Glutamatergic neuron (in vitro differentiated cells): ENCODE results near the gene SPDYE4. TPM values are rescaled to one million over a fixed set of nuclear protein-coding genes. Genes with fewer than 3 reads are reported as not detected.

Experiments used
- DNase-seq: peaks from one replicate; pipeline ENCODE4 v3.0.0; 2022
- H3K27ac Mint-ChIP-seq: one replicate; pipeline ENCODE4 v1.8.0; 2020; ENCODE audit warnings: mild to moderate bottlenecking, mixed read lengths, inconsistent platforms; ENCODE audit not compliant: unreplicated experiment
- H3K27me3 Mint-ChIP-seq: one replicate; pipeline ENCODE4 v1.8.0; 2020; ENCODE audit warnings: mild to moderate bottlenecking, moderate library complexity, mixed read lengths, inconsistent platforms; ENCODE audit not compliant: unreplicated experiment
- H3K36me3 Mint-ChIP-seq: one replicate; pipeline ENCODE4 v1.8.0; 2020; ENCODE audit warnings: mild to moderate bottlenecking, mixed read lengths, inconsistent platforms; ENCODE audit not compliant: unreplicated experiment
- H3K4me1 Mint-ChIP-seq: one replicate; pipeline ENCODE4 v1.8.0; 2020; ENCODE audit warnings: mild to moderate bottlenecking, low read depth, mixed read lengths, inconsistent platforms; ENCODE audit not compliant: unreplicated experiment
- H3K4me3 Mint-ChIP-seq: one replicate; pipeline ENCODE4 v1.8.0; 2020; ENCODE audit warnings: mild to moderate bottlenecking, mixed read lengths, inconsistent platforms; ENCODE audit not compliant: unreplicated experiment
- H3K9me3 Mint-ChIP-seq: one replicate; pipeline ENCODE4 v1.8.0; 2020; ENCODE audit warnings: mild to moderate bottlenecking, moderate library complexity, mixed read lengths, inconsistent platforms; ENCODE audit not compliant: unreplicated experiment
- total RNA-seq: library from RNA; stranded (reverse); fragmentation: NEBNext Ultra II Directional; extraction: Animal tissue kit (Norgen Biotek cat#: 25700); gene quantifications from one replicate; pipeline ENCODE4 v1.2.1, GENCODE V29; 2021; ENCODE audit not compliant: unreplicated experiment
- TF ChIP-seq, protein P1 (sequence below): fragments of 200-600 bp; sonication (generic); IDR thresholded peaks from one replicate; pipeline ENCODE4 v1.5.0; 2021; ENCODE audit not compliant: partially characterized antibody, unreplicated experiment

SPDYE4 gene
- total RNA-seq, 1 donor from 2014 or later: not detected

DNA sequence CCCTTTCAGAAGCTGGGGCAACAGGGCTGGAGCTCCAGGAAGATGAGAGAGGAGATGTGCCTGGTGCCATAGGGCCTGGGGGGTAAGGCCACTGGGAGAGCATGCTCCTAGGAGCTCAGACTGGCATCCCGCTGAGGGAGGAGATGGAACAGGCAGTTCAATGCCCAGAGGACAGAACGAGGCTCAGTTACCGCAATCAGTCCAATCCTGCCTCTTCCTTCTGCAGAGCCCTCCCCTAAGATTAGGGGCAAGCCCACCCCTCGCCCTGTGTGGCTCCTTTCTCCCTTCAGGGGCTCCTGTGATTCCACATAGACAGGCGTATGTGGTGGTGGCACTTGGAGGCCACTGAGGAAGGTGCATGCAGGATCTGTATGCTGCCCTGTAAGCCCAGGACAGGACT lies 16.1 kb downstream of the SPDYE4 start:
- H3K4me3 Mint-ChIP-seq: no peak overlapping the region
- no peak for DNase-seq
- no peak overlapping the region for H3K27ac Mint-ChIP-seq
- no peaks in the 10 kb centered on the region for H3K36me3 Mint-ChIP-seq
- H3K4me1 Mint-ChIP-seq: no peaks in the 10 kb centered on the region
- peaks cover 1% of the 10 kb centered on the region for H3K9me3 Mint-ChIP-seq
- TF ChIP-seq, protein P1, sequence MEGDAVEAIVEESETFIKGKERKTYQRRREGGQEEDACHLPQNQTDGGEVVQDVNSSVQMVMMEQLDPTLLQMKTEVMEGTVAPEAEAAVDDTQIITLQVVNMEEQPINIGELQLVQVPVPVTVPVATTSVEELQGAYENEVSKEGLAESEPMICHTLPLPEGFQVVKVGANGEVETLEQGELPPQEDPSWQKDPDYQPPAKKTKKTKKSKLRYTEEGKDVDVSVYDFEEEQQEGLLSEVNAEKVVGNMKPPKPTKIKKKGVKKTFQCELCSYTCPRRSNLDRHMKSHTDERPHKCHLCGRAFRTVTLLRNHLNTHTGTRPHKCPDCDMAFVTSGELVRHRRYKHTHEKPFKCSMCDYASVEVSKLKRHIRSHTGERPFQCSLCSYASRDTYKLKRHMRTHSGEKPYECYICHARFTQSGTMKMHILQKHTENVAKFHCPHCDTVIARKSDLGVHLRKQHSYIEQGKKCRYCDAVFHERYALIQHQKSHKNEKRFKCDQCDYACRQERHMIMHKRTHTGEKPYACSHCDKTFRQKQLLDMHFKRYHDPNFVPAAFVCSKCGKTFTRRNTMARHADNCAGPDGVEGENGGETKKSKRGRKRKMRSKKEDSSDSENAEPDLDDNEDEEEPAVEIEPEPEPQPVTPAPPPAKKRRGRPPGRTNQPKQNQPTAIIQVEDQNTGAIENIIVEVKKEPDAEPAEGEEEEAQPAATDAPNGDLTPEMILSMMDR: no peak
- H3K27me3 Mint-ChIP-seq: peaks cover 3% of the 10 kb centered on the region

- H3K9me3 Mint-ChIP-seq: peaks cover 1% of the 10 kb centered on the region
- H3K36me3 Mint-ChIP-seq: no peaks in the 10 kb centered on the region
- no peaks in the 10 kb centered on the region for H3K4me1 Mint-ChIP-seq
- no peak overlapping the region for H3K27ac Mint-ChIP-seq
- no peak overlapping the region for H3K4me3 Mint-ChIP-seq
- peaks cover 5% of the 10 kb centered on the region for H3K27me3 Mint-ChIP-seq
- TF ChIP-seq, protein P1: no peak
- no peak for DNase-seq
Measured at GRCh38 chr17:8741771-8742170, 16.6 kb downstream of the SPDYE4 start.

GRCh38 chr17:8741366-8741765 lies 17.0 kb downstream of the SPDYE4 start:
- DNase-seq: no peak
- no peak overlapping the region for H3K27ac Mint-ChIP-seq
- no peaks in the 10 kb centered on the region for H3K4me1 Mint-ChIP-seq
- H3K27me3 Mint-ChIP-seq: peaks cover 3% of the 10 kb centered on the region
- no peaks in the 10 kb centered on the region for H3K36me3 Mint-ChIP-seq
- H3K4me3 Mint-ChIP-seq: no peak overlapping the region
- TF ChIP-seq, protein P1: no peak
- peaks cover 1% of the 10 kb centered on the region for H3K9me3 Mint-ChIP-seq

- Mint-ChIP-seq H3K9me3 (peaks cover 1% of the 10 kb centered on the region), H3K4me3 (no peak overlapping the region), H3K27ac (no peak overlapping the region), H3K36me3 (no peaks in the 10 kb centered on the region), H3K27me3 (peaks cover 2% of the 10 kb centered on the region), H3K4me1 (no peaks in the 10 kb centered on the region)
- no peak for DNase-seq
- TF ChIP-seq, protein P1: no peak
Measured at GRCh38 chr17:8740486-8740885, 17.9 kb downstream of the SPDYE4 start.

DNA sequence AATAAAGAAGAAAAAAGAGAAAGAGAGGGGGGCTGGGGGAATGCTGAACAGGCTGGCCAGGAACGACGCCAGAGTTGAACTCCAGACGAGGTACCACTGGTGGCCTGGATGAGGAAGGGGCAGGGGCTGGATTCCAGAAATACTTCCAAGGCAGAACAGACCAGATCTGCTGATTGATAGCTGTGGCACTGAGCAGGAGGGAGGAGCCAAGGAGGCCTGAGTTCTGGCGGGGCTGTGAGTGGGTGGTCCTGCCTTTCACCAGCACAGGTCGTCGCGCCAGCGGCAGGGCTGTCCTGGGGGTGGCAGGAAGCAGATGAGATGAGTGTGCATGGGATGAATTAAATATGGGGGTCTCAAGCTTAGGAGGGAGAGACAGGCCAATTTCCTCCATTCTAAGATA lies 19.2 kb downstream of the SPDYE4 start:
- no peaks in the 10 kb centered on the region for H3K4me1 Mint-ChIP-seq
- DNase-seq: no peak
- no peak overlapping the region for H3K4me3 Mint-ChIP-seq
- H3K36me3 Mint-ChIP-seq: no peaks in the 10 kb centered on the region
- peaks cover 1% of the 10 kb centered on the region for H3K9me3 Mint-ChIP-seq
- no peak overlapping the region for H3K27ac Mint-ChIP-seq
- TF ChIP-seq, protein P1: no peak
- H3K27me3 Mint-ChIP-seq: peaks cover 2% of the 10 kb centered on the region
